Dedifferentiated amniotic fluid mesenchymal stem cell (primary cell): ENCODE measurements around the gene SND1.
A peak's percentile ranks its signal among the peaks of the same experiment; 100 is the strongest.

ENCODE experiments used
- DNase-seq: peaks from one replicate; pipeline ENCODE4 v3.0.0-alpha.2; 2016; ENCODE audit errors: extremely low spot score

Gene SND1

GRCh38 chr7:128039544-128039953 is 387.6 kb downstream of the SND1 start:
- DNase-seq = no peak

GRCh38 chr7:128040205-128040604 is 388.2 kb downstream of the SND1 start:
- DNase-seq = no peak

GRCh38 chr7:128041203-128041602 is 389.2 kb downstream of the SND1 start:
- peak; percentile 22 for DNase-seq

- DNase-seq = no peak
These were observed 390.0 kb downstream of the SND1 start for GRCh38 chr7:128042012-128042411.

GRCh38 chr7:128044064-128044463 is 392.1 kb downstream of the SND1 start:
- no peak for DNase-seq

- no peak for DNase-seq
These were observed 393.2 kb downstream of the SND1 start for GRCh38 chr7:128045158-128045557.

GRCh38 chr7:128045766-128046165 is 393.8 kb downstream of the SND1 start:
- no peak for DNase-seq

GRCh38 chr7:128052404-128052803 is 400.4 kb downstream of the SND1 start:
- DNase-seq = no peak

- no peak for DNase-seq
These were observed 401.0 kb downstream of the SND1 start for GRCh38 chr7:128053023-128053422.

GRCh38 chr7:128053991-128054390 is 402.0 kb downstream of the SND1 start:
- DNase-seq = no peak

- no peak for DNase-seq
These were observed 402.5 kb downstream of the SND1 start for GRCh38 chr7:128054511-128054910.

- no peak for DNase-seq
These were observed 403.6 kb downstream of the SND1 start for GRCh38 chr7:128055637-128056036.

GRCh38 chr7:128056901-128057300 is 404.9 kb downstream of the SND1 start:
- peak; percentile 81 for DNase-seq

GRCh38 chr7:128057909-128058308 is 405.9 kb downstream of the SND1 start:
- DNase-seq = no peak

GRCh38 chr7:128059143-128059988 is 407.4 kb downstream of the SND1 start:
- no peak for DNase-seq

GRCh38 chr7:128060018-128060417 is 408.0 kb downstream of the SND1 start:
- no peak for DNase-seq

GRCh38 chr7:128063088-128063487 is 411.1 kb downstream of the SND1 start:
- DNase-seq = no peak

- DNase-seq = no peak
These were observed 413.9 kb downstream of the SND1 start for GRCh38 chr7:128065872-128066271.

- DNase-seq = no peak
These were observed 414.4 kb downstream of the SND1 start for GRCh38 chr7:128066395-128066794.

GRCh38 chr7:128066858-128067257 is 414.9 kb downstream of the SND1 start:
- DNase-seq = no peak

GRCh38 chr7:128067983-128068382 is 416.0 kb downstream of the SND1 start:
- DNase-seq = no peak

GRCh38 chr7:128068785-128069184 is 416.8 kb downstream of the SND1 start:
- DNase-seq = no peak
